ENCODE results near the gene PTGER3. TPM values are rescaled to one million over a fixed set of nuclear protein-coding genes. Genes with fewer than 3 reads are reported as not detected.
"Not testable (repeated sequence)": the region's sequence is repeated elsewhere in the genome, so short reads cannot be mapped to it uniquely, and the experiment has no call there.

Gene PTGER3
- total RNA-seq, 1 donor from 2014 or later = 0.06 TPM

DNA sequence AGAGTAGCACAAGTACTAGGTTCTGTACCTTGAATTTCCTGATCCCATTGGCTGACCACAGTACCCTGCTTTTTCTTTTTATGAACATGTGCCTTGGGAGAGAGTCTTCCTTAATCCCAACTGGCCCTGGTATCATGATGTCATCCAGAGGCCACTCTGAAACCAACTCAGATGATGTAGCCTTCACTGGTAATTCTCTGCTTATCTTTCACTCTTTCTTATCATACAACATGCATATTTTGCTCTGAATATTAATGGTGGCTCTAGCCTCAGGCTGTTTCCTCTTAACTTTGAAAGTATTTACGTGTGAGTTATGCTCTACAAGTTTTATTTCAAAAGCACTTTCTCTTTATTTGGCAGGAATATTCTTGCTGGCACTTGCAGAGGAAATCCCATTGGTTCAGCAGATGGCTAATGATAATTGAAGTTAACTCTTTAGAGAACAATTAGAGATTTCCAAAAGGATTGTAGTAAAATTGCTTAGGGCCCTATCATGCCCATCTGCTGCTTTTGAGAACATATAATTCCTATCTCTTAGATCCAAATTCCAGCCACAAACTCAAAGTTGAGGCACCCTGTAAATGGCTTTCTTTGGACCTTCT lies 86.1 kb downstream of the PTGER3 start:
- no peak for DNase-seq (ENCODE audit: extremely low read depth, low read depth, low spot score)

DNA sequence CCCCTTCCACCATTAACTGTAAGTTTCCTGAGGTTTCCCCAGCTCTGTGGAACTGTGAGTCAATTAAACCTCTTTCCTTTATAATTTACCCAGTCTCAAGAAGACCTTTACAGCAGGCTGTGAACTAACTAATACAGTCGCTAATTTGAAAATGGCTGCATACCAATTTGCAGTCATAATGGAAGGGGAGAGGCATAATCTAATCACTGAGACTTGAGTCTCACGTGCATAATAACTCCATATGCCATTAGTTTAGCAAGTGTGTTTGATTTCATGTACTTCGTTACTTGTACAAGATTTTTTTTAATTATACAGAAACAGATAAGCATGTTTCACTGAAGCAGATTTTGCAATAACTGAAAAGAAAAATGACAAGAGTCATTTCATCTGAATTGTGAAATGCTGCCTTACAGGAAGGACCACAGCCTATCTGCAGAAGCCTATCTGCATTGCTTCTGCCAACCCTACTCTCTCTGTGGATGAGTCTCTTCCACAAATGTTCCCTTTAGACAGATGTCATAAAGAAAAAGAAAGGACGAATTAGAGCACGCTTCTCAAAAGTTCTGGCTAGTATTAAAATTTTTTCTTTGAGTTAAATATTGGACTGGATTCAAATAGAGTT lies 99.1 kb downstream of the PTGER3 start:
- DNase-seq (ENCODE audit: extremely low read depth, low read depth, low spot score) = no peak

DNA sequence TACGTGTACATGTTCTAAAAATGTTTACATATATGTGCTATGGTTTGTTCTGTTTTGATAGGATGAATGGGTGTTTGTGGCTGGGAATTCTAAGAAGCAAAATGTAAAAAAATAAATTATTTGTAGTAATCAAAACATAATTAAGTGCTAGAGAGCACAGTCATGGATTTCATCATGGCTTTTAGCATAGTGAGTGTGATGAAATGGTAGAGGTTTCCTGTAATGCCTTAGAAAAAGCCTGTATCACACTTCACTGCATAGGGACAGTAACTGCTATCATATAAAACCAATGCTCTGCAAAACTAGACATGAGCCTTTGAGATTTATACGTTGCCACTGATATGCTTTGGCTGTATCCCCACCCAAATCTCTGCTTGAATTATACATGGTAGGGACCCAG lies 99.8 kb downstream of the PTGER3 start:
- no peak for DNase-seq (ENCODE audit: extremely low read depth, low read depth, low spot score)

DNA sequence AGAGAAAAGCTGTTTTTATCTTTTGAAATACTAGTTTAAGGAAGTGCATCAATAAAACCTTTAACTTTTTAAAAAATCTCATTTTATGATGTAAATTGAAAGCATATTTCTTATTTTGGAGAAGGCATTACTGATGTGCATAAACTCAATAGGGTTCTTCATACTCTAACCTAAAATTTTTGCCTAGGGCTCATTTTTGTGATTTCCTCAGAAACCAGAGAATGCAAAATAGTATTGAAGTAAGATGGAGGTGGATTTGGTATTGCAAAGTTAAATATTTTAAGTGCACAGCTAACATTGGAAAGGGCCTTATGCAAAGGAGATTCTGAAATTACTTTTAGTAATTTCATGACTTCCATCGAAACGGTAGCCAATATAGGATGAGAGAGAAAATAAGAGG lies 101.9 kb downstream of the PTGER3 start:
- DNase-seq (ENCODE audit: extremely low read depth, low read depth, low spot score) = no peak

DNA sequence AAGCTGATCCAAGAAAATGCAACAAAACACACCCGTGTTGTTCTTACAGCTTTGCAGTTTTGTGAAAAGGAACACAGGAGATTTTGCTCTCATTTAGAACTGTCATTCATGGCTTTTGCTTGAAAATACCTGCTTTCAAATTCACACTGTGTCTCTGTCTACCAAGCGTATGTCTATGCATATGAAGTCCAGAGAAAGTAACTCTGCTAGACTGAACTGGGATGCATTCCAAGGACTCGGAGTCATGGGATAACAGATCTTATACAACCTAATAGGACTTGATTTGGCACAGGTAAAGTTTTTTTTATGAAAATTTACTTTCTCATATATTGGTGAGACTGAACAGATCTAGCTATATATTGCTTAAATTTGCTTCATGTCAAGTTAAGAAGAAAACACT lies 102.4 kb downstream of the PTGER3 start:
- no peak for DNase-seq (ENCODE audit: extremely low read depth, low read depth, low spot score)

DNA sequence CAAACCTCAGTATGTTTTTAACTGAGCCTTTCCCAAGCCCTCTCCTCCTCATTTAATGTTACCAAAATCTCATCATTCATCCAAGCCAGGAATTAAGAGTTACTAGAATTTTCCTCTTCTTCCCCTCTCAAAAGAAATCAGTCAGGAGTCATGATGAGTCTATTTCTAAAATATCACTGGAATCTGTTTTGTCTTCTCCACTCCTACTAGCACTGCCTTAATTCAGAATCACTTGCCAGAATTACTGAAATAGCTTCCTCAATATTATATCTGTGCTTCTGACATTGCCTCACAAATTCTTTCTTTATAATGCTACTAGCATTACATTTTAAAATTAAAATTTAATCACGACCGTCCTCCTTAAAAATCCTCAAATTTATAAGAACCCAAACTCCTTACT lies 106.1 kb downstream of the PTGER3 start:
- no peak for DNase-seq (ENCODE audit: extremely low read depth, low read depth, low spot score)

DNA sequence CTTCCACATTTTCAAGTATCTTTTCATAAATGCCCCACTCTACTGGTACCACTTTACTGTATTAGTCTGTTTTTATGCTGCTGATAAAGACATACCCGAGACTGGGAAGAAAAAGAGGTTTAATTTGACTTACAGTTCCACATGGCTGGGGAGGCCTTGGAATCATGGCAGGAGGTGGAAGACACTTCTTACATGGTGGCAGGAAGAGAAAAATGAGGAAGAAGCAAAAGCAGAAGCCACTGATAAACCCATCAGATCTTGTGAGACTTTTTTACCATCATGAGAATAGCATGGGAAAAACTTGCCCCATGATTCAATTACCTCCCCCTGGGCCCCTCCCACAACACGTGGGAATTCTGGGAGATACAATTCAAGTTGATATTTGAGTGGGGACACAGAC lies 107.2 kb downstream of the PTGER3 start:
- not testable (repeated sequence) for DNase-seq (ENCODE audit: extremely low read depth, low read depth, low spot score)

DNA sequence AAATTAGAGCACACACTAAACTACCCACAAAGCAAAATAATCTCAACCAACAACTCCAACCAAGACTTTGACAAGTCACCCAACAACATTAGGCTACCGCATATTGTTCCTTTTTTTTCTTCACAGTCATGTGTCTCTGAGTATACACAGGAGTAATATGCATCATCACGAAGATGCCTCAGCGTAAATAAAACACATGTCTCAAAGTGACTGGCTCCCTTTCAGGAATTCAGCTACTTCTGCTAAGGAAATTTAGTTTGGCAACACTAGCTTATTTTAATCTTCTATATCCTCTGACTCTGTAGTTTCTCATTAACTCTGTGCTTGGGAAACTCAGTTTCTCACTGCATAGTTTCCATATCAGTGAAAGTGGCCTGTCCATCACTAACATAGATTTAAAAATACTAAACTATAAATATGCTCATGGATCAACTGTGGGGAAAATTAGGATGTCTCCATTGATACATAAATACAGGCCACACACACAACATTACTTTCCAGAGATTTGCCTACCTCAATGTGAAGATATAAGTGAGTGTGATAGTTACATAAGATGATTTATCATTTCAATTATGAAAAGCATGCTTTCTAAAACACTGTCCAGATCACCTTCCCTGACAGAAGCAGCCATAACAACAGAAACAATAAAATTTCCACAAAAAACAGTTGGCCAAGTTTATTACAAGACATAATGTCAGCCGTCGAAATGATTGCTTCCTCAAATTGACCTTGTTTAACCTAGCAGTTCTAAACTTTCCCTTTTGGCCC lies 113.2 kb downstream of the PTGER3 start:
- no peak for DNase-seq (ENCODE audit: extremely low read depth, low read depth, low spot score)

DNA sequence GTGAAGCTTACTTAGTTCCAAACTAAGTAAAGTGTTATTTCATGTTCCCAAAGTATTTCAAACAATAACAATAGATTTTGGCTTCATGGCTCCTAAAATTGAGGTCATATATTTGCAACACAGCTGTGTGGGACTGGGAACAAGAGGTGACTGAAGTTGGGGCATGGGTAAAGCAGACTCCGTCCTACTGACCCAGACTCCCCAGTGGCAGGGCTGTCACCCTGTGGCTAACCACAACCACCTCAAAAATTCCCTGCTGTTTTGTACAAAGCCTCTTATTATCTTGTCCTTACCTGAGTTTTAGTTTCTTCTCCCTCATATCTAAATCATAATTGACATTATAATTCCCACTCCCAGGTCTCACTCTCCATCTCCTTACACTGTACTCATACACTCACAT lies 117.6 kb downstream of the PTGER3 start:
- no peak for DNase-seq (ENCODE audit: extremely low read depth, low read depth, low spot score)

DNA sequence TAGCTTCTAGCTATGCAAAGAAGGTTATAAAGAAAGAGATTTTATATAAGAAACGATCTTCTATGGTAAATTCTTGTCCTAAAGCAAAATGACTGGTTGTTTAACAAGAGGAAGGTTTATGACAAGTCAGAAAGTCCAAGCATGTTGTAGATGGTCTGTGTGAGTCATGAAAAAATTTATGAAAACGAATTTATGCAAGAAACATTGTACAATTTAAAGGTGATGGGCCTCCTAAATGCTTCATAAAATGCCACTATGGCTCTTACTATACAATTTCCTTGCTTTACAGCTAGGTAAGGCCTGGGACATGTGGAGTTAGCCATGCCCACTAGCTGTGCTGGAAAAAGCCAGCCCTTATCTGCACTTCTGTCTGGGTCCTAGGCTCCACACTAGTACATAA lies 125.4 kb downstream of the PTGER3 start:
- no peak for DNase-seq (ENCODE audit: extremely low read depth, low read depth, low spot score)

Other genes starting within 250 kb of the PTGER3 start
- gene ZRANB2, start 33.2 kb upstream of the PTGER3 start, total RNA-seq = 41.7 and 43.7 TPM in 2 replicates

Data from glomerular endothelial cell (primary cell).